ENCODE measurements around the gene ITPA. TPM values are rescaled to one million over a fixed set of nuclear protein-coding genes. Genes with fewer than 3 reads are reported as not detected.

The ITPA gene
- total RNA-seq, 1 donor from 2014 or later, result 7.2 TPM

- no peak for DNase-seq (ENCODE audit: low spot score)
Measured at GRCh38 chr20:3227936-3228749, 18.8 kb downstream of the ITPA start.

DNA sequence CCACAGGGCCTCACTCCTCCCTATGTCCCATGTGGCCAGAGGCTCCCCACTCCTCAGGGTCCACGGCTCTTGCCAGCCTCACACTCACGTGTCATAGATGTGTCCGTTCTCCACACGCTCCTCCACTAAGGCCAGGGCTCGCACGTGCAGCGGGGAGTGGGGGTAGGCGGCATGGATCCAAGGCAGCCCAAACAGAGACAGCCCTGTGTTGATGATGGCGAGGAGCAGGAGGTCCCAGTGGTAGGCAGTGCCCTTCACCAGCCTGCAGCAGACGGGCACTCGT is 19.4 kb downstream of the ITPA start:
- DNase-seq (ENCODE audit: low spot score), result no peak

- no peak for DNase-seq (ENCODE audit: low spot score)
Measured at GRCh38 chr20:3229158-3229557, 19.9 kb downstream of the ITPA start.

DNA sequence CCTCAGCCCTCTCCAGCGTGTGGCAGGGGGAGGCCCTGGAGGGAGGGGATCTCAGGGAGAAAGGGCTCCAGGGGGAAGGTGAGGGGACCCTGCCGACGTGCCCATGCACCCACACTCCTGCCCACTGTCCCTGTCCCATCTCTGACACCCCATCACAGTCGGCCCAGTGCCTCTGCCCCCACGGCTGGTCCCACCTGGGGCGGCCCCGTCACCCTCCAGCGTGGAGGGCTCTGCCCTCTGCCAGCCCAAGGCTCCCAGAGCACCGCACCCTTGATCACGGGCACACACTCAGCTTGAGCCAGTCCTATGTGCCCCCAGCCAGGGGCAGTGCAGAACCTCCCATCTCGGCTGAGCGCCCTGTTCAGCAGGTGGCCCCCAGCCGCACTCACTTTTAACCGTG is 20.5 kb downstream of the ITPA start:
- no peak for DNase-seq (ENCODE audit: low spot score)

- DNase-seq (ENCODE audit: low spot score), result no peak
Measured at GRCh38 chr20:3231116-3231515, 21.8 kb downstream of the ITPA start.

DNA sequence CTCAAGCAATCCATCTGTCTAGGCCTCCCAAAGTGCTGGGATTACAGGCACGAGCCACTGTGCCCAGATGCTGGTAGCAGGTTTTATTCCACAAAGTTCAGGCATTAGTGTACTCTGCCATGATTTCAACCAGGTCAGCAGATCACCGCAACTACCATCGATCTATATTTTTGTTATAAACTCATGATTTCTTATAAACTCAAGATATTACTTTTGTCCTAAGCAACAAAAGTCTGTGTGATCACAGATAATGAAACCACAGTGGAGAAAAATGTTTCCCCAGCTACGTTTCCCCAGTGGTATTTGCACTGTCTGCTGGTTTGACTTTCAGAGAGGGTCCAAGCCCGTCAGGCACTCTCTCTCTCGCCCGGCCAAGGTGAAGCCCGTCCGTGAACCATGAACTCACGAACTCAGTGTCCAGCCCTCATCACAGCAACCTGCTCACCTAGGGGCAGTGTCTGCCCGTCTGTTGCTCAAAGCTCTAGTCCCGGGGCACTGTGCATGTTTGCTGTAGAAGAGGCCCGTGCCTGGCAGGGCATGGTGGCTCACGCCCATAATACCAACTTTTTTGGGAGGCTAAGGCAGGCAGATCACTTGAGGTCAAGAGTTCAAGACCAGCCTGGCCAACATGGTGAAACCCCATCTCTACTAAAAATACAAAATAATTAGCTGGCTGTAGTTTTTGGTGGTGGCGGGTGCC is 22.7 kb downstream of the ITPA start:
- DNase-seq (ENCODE audit: low spot score), result no peak

GRCh38 chr20:3233131-3233990 is 24.1 kb downstream of the ITPA start:
- DNase-seq (ENCODE audit: low spot score), result no peak

DNA sequence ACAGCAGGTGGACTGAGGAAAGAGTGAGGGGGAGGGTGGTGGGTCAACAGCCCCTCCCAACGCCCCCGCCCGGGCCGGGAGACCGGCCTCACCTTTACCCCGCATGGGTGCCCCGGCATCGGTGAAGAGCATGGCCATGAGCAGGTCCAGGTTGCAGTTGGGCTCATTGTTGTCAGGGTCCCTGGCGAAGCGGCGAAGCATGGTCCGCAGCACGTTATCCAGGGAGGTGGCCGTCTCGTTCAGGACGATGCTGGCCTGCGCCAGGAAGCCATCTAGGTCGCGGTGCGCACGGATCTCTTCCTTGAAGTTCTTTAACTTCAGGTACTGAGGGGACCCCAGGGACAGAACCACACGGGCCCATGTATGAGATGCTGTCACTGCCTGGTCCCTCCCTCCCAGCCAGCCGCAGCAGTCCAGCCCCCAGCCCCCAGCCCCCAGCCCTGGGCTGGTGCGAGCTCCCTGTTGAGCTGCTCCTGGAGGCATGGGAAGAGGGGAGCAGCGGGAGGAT is 24.7 kb downstream of the ITPA start:
- DNase-seq (ENCODE audit: low spot score), result no peak

DNA sequence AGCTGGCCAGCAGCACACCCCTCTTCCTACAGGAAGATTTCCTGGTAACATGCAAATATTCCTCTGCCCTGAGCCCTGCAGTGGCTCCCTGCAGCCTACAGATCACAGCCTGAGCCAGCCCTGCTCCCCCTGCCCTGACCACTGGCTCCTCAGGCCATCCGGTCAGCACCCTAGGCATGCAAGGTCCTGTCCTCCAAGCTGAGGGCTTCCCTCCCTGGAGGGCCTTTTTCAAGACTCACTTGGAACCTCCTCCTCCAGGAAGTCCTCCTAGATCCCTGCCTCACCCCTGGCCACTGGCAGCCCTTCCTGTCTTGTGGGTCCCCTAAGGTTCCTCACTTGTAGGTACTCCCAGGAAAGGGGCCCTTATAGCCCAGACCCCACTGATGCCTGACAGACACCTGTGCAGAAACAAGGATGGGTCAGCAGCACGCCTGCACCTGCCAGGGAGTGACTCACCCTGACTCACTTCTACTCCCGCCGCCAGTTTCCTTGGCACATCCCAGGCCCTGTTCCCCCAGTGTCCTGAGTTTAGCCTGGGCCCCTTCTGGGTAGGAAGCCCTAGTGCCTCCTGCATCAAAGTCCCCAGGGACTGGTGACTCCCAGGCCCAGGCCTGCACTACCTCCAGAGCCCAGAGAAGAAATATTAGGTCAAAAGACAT is 26.5 kb downstream of the ITPA start:
- DNase-seq (ENCODE audit: low spot score), result no peak

GRCh38 chr20:3237011-3237957 is 28.0 kb downstream of the ITPA start:
- no peak for DNase-seq (ENCODE audit: low spot score)

DNA sequence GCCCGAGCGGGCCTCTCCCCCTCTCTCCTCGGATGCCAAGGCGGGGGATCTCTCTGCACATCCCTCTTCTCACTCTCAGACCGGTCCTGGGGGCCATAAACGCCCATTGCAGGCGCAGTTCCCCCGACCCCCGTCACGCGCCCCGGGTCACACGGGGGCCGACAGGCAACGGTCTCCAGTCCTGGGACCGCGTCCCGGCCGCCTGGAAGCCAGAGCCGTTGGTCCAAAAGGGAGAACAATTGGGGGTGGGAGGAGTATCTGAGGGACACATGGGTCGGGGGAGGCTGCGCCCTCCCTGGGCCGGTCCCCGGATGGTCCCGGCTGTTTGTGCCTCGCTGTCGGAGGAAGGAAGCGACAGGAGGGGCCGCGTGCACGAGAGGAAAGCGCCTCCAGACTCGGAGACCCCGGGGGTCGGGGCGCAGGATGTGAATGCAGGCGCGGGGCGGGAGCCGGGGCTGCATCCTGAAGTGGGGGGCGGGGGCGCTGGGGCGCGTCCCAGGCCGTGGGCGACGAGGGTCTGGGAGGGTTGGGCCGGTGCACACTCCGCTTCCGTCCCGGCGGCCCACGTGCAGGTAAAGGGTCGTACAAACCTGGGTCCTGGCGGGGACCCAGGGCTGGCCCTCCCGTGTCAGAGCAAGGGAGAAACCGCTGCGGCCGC is 28.8 kb downstream of the ITPA start:
- no peak for DNase-seq (ENCODE audit: low spot score)

DNA sequence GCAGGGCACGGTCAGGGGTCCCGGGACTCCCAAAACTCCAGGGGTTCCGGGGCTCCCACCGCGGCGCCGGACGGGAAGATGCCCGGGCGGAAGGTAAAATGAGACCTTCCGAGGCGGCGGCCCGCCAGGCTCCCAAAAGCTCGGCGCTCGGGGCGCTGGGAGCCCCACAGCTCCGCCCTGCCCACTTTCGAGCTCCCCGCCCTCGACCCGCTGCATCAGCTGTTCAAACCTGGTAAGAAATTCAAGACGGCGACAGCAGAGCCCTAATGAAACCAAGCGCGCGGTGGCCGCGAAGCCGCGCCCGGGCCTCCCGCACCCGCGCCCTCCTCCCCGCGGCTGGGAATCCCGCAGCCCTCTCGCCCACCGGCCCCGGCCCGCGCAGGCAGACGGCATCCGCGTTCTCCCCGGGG is 29.3 kb downstream of the ITPA start:
- DNase-seq (ENCODE audit: low spot score), result no peak

- DNase-seq (ENCODE audit: low spot score), result peak; percentile 25
Measured at GRCh38 chr20:3239026-3239866, 29.9 kb downstream of the ITPA start, which contains the start of gene SLC4A11. Gene SLC4A11 (minus strand): TSS chr20:3239190. CDS start chr20:3239137, 53 bp downstream.

DNA sequence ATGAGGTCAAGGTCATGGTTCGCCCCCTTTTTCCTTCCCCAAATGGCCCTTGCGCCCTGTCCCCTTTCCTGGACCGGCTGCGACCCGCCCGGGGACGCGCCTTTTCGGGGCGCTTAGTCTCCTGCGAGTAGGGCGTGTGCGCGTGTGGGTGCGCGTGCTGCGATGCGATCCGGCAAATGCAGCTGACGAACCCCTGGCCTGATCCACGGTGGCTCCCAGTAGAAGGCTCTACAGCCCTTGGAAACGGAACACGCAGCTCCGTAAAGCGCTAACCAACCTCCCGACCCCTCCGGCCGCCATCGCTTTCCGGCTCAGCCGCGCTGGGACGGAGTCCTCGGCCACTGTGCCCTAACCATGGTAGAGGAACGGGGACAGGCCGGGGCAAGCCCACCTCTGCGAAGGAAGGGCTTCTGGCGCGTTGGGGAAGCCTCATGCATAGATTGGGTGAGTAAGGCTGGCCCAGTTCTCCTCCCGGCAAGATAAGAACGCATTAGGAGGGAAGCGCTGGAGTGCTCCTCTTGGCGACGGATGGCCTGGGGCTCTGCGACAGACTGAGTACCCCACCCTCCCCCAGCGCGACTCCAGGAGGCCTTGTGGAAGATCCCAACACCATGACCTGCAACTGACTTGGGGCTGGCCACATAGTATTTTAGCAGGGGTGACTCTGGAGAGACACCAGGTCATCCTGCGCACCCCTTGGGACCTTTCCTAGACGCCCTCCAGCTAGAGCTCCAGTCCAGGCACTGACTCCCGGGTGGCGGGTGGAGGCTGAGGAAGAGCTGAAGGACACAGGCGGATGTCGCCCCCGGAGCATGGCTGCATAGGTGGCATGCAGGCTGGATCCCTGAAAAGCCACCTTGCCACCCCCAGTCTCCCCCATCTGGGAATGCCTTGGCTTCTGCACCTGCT is 30.8 kb downstream of the ITPA start:
- DNase-seq (ENCODE audit: low spot score), result no peak

GRCh38 chr20:3240776-3241363 is 31.6 kb downstream of the ITPA start:
- DNase-seq (ENCODE audit: low spot score), result no peak

DNA sequence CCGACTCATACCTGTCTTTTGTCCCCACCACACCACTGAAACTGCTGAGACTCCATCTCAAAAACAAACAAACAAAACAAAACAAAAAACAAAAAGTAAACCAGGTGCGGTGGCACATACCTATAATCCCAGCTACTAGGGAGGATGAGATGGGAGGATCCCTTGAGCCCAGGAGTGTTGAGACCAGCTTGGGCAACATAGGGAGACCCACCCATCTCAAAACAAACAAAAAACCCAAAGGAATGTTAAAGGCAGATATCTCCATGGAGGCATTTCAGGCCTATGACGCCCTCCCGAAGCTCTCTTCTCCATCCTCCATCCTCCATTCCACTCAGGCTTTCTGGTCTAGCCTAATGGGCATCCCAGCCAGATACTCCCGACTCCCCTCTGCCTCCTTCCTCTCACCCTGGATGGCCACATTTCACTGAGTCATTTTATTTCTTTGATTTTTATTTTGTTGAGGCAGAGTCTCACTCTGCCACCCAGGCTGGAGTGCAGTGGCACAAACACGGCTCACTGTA is 32.9 kb downstream of the ITPA start:
- DNase-seq (ENCODE audit: low spot score), result no peak

GRCh38 chr20:3243718-3244358 is 34.5 kb downstream of the ITPA start:
- DNase-seq (ENCODE audit: low spot score), result no peak

Data from umbilical cord (tissue), 2 donors.